ENCODE measurements around the gene PEAR1.

Gene PEAR1, protein sequence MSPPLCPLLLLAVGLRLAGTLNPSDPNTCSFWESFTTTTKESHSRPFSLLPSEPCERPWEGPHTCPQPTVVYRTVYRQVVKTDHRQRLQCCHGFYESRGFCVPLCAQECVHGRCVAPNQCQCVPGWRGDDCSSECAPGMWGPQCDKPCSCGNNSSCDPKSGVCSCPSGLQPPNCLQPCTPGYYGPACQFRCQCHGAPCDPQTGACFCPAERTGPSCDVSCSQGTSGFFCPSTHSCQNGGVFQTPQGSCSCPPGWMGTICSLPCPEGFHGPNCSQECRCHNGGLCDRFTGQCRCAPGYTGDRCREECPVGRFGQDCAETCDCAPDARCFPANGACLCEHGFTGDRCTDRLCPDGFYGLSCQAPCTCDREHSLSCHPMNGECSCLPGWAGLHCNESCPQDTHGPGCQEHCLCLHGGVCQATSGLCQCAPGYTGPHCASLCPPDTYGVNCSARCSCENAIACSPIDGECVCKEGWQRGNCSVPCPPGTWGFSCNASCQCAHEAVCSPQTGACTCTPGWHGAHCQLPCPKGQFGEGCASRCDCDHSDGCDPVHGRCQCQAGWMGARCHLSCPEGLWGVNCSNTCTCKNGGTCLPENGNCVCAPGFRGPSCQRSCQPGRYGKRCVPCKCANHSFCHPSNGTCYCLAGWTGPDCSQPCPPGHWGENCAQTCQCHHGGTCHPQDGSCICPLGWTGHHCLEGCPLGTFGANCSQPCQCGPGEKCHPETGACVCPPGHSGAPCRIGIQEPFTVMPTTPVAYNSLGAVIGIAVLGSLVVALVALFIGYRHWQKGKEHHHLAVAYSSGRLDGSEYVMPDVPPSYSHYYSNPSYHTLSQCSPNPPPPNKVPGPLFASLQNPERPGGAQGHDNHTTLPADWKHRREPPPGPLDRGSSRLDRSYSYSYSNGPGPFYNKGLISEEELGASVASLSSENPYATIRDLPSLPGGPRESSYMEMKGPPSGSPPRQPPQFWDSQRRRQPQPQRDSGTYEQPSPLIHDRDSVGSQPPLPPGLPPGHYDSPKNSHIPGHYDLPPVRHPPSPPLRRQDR

DNA sequence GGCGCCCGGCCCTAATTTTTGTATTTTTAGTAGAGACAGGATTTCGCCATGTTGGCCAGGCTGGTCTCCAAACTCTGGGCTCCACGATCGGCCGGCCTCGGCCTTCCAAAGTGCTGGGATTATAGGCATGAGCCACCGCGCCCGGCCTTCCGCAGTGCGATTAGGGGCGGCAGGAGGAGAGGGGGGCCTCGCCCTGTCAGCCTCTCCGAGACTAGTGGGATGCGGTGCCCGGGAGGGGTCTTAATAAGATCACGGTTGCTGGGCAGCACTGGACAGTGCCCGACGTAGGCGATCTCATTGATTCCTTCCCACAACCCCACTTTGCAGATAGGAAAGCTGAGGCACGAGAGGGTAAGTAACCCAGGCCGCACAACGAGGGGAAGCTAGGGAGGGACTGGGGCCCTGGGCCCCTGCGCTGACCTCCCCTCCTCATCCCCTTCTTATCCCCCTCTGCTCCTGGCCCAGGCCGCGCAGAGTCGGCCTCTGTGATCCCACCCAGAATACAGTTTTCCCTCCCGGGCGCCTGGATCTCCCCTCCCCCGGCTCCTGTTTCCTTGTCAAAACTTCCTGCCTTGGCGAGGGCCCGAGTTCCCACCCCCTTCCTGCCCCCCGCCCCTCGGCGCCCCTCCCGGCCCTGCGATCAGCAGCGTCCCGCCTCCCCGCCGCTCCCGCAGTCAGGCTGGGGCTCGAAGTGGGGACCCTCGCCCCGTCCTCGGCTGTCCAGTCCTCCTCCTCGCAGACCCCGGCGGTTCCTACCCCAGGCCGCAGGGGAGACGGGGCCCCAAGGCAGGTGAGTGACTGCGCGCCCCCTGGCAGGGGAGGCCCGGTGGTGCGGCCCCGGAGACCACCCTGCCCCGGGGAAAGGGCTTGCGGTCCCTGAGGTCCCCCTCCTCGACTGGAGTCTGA lies at the start of gene PEAR1:
Gene PEAR1, plus strand, starts transcription at position 671 of the 906 bp plus-strand sequence. CDS start 10,209 bp downstream, outside the sequence.
- DNase-seq = no peak

DNA sequence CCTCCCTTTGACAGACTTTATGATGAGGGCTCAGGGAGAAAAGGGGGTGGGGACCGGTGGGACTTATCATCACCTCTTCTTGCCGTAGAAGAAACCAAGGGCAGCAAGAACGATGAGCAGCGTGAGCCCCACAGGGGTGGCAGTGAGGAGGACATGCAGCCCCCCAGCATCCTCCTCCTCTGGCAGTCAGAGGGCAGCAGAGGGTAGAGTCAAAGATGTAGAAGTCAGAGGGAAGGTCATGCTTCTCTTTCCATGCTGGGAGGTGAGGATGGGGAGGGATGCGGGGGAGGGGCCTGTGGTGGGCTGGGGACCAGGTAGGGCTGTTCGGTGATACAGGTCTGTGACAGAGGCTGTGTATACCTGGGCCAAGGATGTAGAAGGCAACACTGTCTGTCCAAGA lies 49.4 kb upstream of the PEAR1 start:
- DNase-seq = no peak

DNA sequence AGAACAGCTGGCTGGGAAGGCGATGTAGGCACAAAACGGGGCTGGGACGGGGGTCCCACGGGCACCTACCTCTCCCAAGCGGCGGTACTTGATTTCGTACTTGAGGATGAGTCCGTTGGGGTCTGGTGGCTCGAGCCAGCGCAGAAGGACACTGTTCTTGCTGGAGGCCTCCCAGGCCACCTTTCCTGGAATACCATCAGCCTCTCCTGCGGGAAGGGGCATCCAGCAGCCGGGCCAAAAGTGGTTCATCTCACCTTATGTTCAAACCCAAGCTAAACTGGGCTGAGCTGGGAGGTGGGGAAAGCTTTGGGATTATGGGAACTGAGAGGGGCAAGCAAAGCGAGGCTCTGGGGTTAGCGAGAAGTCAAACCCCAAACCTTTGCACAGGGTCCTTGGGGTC lies 48.9 kb upstream of the PEAR1 start:
- DNase-seq = no peak

DNA sequence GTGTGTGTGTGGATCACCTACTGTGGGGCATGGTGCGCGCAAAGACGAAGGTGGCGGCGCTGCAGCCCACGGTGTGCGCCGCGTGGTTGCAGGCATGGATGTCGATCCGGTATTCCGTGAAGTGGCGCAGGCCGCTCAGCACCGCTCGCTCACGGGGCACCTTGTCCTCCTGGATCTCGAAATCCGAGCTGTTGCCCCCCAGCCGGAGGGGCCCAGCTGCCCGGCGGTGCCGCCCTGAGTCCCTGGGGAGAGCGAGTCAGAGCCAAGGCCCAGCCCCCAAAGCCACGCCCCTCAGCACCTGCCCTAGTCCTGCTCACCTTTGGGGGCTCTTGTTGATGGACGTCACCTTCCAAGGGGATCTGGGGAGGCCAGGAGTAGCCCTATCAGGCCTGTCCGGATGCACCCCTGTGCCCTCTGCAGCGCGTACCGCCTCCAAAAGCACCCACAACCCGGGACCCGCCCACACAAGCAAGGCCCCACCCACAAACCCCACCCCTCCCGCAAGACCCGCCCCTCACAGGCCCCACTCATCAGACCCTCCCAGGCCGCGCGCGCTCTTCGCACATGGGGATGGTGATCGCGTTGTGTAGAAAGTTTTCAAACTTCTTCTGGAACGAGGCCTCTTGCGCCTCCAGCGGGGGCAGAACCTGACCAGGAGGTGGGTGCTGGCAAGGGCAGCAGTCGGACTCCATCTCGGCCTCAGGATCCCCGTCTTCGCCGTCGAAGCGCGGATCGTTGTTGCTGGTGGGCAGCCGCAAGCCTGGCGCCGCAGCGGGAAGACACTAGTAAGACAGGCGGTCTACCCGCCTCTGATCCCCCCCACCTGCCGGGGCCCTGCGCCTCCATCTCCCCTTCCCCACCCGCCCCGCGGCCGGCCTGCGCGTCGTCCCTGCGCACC lies 48.2 kb upstream of the PEAR1 start:
- no peak for DNase-seq

DNA sequence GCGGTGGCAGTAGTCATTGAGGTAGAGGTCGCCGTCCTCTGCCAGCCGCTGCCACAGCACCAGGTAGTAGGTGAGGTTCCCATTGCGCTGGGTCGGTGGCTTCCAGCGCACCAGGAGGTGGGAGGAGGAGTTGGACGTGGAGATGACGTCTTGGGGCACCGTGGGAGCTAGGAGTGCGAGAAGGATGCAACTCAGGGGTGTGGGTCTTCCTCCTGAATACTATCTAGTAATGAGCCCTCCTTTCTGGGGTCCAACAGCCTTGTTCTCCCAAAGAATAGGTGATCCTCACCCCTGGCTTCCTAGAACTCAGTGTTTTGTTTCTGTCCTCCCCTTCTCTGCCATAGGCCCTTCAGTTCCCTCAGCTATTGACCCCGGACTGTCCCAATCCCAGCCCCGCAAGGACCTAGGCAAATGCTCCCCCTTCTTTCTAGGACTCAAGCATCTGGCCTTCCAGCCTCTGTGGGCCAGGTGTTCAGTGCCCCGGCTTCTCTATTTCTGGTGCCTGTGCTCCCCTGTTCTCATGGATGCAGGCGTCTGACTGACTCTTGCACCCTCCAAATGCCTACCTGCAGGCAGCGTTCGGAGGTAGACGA lies 47.5 kb upstream of the PEAR1 start:
- DNase-seq = no peak

DNA sequence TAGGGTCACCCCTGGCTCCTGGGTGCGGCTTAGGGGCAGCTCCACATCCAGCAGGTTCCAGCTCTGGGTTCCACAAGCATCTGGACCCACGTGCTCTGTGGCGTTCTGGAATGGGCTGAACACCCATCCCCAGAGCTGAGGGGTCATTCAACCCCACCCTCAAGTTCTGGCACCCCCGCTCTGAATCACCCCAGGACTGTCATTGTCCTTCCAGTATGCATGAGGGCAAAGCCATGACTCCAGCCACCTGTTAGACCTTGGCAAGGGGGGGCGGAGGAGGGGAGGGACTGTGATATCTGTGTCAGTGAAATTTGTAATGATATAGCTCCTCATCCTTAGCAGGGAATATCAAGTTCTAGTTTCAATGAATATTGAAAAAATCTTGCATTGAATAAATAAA lies 46.9 kb upstream of the PEAR1 start:
- DNase-seq = no peak

DNA sequence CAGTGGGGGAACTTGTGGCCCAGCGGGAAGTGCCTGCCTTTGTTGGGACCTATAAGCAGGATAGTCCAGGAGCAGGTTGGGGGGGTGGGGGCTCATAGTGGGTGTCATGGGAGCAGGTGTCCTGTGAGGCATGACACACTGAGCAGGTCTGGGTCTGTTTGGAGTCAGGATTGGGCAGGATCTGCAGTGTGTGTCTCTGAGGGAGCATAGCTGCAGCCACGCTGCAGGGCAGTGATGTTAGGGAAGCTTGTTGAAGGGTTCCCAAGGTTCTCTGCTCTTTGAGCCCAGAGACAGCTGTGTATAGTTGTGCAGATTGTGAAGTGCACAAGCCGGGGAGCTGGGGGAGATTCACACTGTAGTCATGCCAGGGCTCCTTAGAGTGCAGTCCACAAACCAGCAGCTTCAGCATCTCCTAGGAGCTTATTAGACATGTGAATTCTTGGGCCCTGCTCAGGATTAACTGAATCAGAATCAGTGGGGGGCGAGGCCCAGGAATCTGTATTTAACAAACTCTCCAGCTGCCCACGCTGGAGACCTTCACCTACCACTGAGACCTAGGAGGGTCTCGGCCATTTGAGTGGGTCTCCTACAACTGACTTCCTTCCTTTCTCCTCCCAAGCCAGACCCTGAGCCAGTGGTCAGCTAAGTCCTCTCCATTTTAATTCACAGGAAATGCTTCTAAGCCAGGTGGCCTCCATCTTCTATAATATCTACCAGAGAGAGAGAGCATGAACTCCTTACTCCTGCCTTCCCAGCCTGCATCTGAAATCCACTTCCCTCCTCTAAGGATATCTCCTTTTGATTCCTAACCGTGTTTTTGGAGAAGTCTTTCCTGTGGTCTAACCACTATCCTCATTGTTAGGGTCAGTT lies 45.7 kb upstream of the PEAR1 start:
- no peak for DNase-seq

DNA sequence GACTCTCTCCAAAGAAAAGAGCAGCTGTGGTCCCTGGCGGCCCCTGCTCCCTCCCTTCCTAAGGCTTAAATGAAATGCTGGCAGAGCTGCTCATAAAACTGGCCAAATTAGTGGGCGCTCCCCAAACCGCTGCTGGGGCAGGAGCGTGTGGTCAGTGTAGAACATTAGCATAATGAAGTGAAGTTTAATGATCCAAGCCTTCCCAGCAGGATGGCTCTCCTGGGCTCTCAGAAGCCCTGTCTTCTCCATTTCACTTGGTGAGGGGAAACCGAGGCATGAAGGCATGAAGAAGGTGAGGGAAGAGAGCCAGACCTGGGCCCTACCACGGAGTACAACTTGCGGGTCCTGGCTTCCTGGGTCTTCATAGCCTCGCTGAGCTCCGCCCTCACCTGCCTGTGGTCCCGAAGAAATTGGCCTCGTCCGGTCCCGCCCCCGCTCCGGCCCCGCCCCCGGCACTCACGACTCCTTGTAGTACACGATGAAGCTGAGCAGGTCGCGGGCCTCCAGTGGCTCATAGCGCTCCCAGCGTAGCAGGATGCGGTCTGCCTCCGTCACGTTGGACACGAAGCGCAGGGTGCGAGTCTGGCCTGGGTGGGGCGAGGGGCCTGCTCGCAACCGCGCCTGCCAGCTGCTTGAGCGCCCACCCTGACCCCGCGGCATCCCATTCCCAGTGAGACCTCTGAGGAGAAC lies 44.9 kb upstream of the PEAR1 start:
- no peak for DNase-seq

DNA sequence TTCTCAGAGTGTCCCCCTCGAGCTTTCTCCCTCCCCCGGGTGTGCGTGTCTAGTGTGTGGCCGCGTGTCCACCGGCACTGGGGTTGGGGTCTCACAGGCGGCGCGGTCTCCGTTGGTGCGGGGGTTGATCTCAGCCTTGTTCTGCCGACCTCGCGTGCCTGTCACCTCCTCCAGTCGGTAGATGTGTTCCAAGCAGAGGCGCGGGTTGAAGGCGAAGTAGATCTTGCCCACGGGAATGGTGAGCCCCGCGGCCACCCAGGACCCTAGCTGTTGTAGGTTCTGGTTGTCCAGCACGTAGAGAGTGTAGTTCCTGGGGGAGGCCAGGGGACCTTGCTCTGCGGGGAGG lies 44.4 kb upstream of the PEAR1 start:
- DNase-seq = no peak

DNA sequence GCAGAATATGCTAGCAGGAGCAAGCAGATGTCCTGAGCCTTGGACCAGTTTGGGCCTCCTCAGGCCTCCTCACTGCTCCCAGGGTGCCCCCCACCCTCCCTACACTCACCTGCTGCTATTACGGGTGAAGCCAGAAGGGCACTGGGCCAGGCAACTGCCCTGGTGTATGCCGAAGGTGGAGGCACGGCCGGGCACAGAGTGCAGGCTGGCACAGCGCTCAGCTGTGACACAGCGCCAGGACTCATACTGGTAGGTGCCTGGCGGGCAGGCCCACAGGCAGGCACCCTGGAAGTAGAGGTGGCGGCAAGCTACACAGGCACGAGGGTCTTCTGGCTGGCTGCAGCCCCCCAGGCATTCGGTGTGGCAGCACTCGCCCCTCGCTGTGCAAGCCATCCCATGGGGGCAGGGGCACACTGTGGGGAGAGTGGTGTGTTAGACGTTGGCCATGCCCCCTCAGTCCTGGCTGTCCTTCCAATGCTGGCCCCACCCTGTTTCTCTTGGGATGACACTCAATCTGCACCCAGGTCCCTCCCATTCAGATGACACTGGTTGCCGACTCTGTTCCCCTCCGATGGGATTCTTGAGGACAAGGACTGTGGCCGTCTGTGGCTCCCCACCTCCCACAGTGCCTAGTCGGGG lies 41.6 kb upstream of the PEAR1 start:
- no peak for DNase-seq

DNA sequence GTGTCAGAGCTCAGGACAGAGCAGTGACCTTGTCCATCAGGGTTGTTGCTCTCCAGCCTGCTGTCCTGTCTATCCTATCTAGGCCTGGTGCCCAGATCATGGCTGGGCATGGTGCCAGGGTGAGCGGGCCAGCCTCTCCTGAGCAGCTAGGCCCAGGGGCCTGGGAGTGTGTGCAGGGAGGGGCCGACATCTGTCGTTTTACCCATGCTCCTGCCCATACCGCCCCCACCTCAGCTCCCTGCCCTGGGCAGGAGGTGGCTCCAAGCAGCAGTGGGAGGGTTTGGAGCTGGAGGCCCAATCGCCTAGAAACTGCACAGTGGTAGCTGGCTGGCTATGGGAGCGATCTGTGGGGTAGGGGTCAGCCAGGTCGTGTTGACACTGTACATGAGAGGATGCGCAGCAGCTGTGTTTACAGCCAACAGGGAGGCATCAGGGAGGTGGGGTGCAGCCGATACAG lies 41.1 kb upstream of the PEAR1 start:
- DNase-seq = peak; percentile 94

DNA sequence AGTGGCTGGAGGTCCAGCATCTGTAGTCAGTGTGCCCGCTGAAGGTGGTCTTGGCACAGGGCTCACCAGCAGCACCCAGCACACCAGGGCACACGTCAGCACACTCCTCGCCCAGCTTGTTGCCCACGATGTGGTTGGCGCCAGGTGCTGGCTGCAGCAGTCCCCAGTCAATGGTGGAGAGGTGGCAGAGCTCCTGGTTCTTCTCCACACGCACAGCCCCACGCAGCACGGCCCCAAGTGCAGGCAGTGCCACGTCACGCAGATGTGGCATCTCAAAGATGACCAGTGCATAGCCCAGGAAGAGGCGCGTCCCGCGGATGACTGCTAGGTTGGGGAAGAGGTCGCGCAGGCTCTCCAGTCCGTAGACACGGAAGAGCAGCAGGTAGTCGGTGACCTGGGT lies 39.8 kb upstream of the PEAR1 start:
- no peak for DNase-seq

DNA sequence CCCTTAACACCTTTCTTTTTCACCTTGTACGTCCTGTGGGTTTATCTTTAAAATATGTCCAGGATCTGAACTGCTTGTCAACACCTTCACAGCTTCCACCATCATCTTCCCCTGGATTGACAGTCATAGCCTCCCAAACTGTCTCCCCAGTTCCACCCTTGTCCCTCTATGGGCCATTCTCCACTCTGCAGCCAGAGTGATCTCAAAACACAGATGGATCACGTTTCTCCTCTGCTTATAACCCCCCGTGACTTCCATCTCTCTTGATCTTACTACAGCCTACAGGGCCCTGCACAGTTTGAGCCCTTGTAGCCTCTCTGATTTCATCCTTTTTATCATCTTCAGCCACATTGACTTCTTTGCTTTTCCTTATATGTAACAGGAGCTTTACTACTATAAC lies 38.9 kb upstream of the PEAR1 start:
- DNase-seq = no peak

DNA sequence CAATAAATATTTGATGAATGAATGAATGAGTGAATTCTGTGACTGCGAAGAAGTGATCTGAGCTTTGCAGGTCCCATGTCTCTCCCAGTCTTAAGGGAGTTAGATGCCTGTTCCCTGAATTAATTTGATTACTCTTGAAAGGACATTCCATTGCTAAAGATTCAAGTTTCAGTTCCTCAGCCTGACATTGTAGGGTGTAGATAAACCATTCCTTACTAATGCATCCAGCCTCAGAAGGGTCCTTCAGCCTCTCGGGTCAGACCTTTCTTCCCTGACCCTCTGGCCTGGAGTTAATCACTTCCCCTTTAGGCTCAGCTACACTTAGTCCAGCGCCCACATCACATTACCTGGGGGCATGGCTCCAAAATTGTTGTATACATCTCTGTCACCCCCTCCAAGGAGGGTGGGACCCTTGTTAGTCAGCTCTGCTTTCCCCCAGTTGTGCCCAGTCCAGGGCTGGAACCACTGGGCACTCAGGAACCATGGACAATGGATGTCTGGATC lies 37.2 kb upstream of the PEAR1 start:
- no peak for DNase-seq

DNA sequence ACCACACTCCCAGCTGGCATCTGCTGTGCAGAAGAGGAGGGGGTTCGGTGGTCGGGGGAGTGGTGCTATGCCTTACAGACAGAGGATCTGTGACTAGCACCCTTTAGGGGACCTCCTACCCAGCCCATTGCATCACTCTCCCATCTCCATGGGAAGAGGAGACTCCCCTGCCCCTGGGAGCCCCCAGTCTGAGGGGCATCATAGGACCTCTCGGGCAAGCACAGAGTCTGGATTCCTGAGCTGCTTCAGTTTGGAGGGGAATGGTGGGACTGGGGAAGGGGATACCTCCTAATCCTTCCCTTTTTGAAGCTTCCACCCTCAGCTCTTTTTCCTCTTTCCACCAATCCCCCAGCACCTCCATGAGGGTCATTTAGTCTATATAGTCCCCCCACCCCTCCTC lies 36.0 kb upstream of the PEAR1 start:
- no peak for DNase-seq

DNA sequence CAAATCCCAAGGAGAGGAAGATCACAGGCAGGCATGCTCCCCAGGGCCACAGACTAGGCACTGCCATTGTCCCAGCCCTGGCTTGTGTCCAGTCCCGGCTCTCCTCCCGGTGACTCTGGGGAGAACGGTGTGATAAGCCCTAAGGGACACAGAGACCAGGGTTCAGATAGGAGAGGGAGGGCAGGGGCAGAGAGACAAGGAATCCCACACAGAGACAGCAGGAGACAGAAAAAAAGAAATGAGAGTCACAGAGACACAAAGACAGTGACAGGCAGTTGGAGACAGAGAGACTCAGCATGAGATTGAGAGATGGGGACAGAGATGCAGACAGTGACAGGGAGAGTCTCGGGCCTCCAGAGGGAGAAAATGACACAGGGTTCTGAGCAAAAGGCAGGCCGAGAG lies 35.0 kb upstream of the PEAR1 start:
- peak; percentile 42 for DNase-seq

DNA sequence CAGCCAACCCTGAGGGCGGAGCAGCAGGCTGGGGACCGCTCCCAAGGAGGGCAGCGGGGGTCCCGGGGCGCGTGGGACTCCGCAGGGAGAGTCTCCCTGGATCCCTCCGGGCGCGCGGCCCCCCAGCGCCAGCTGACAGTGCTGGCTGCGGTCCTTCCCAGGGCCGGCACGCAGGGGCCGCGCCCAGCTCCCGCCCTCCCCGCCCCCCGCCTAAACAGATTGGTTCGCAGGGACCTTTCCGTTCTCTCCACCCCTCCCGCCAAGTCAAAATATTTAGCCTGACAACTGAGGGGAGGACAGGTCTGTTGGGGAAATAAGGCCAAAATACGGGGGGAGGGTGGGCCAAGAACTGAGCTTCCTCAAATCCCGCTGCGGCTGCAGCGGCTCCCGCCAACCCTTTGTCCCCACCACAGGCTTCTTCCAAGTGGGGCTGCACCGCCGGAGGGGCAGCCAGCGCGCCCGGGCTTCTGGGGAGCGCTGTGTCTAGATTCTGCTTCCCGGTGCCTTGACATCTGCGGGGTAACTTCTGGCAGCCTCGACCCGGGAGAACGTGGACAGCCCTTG lies 34.5 kb upstream of the PEAR1 start, which contains the start of gene INSRR:
Gene INSRR, minus strand, starts transcription at position 159 of the 564 bp plus-strand sequence. CDS start 496 bp downstream, outside the sequence.
- peak; percentile 48 for DNase-seq

DNA sequence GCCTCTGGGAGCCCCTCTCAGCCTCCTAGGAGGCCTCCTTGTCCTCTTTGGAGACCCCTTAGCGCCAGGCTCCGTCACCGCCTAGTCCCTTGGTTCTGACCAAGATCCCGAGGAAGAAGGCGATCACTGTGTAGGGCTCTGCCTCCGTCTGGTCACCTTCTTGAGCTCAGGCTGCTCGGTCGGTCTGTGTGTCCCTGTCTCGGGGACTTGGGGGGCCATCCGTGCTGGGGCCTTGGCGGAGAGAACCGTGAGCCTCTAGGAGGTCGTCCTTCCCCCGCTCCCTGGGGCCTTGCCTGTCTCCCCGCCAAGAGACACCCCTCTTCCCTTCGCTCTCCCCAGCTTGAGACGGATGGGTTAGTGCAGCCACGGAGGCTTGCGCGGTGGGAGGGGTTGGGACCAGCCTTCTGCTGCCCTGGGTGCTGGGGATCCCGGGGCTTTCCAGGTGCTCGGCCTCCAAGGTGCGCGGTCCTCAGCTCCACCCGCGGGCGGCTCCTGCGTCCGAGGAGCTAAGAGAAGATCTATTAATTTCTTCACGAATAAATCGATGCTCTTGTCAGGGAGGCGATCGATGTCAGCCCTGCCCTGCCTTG lies 33.9 kb upstream of the PEAR1 start:
- peak; percentile 60 for DNase-seq
